Measurements from ENCODE around the gene GPATCH4. TPM values are rescaled to one million over a fixed set of nuclear protein-coding genes. Genes with fewer than 3 reads are reported as not detected.
"Not testable (repeated sequence)": the region's sequence is repeated elsewhere in the genome, so short reads cannot be mapped to it uniquely, and the experiment has no call there.

The GPATCH4 gene
- total and polyA plus RNA-seq, 2 donors (not counting 1 experiment from before 2014, with no cell fraction given), result 12.2 to 23.6 TPM

- peaks cover 69% of the 10 kb centered on the region for H3K27me3 ChIP-seq (ENCODE audit: control insufficient read depth, insufficient read depth, low read length)
- H3K4me2 ChIP-seq (ENCODE audit: extremely low read depth, insufficient read depth, low read length), result no peak overlapping the region
- H3K79me2 ChIP-seq (ENCODE audit: control insufficient read depth, insufficient read depth, low read length), result no peaks in the 10 kb centered on the region
- no peaks in the 10 kb centered on the region for H3K4me1 ChIP-seq (ENCODE audit: control insufficient read depth, extremely low read depth, insufficient read depth, low read length)
- no peaks in the 10 kb centered on the region for H3K9me3 ChIP-seq (ENCODE audit: control insufficient read depth, insufficient read depth, low read depth, low read length)
- TF ChIP-seq EZH2 (IDR thresholded peaks at IDR 0.05; ENCODE audit: low read length, missing control alignments), result peak; percentile 47
- no peak for TF ChIP-seq CTCF (conservative IDR thresholded peaks at IDR 0.05 in 1 of 2, IDR thresholded peaks at IDR 0.05 in 1 of 2; ENCODE audit: low read depth in 1 of 2, low read length in 2 of 2)
- H3K27ac ChIP-seq (ENCODE audit: insufficient read depth, low read length), result no peak overlapping the region
- H3K9ac ChIP-seq (ENCODE audit: insufficient read depth, low read length), result no peak overlapping the region
- DNase-seq (ENCODE audit: low read depth in 2 of 2), result no peak
- no peak overlapping the region for H2AFZ ChIP-seq (ENCODE audit: low read length)
- no peaks in the 10 kb centered on the region for H3K36me3 ChIP-seq (ENCODE audit: control insufficient read depth, insufficient read depth, low read length)
- no peak overlapping the region for H3K4me3 ChIP-seq (replicated peaks in 1 of 4; ENCODE audit: control extremely low read depth in 1 of 4, insufficient read depth in 1 of 4, low read depth in 3 of 4, low read length in 4 of 4)
- no peaks in the 10 kb centered on the region for H4K20me1 ChIP-seq (ENCODE audit: control insufficient read depth, extremely low read depth, insufficient read depth, low read length)
These were observed 37.1 kb upstream of the GPATCH4 start for GRCh38 chr1:156638189-156638985.

- Histone ChIP-seq H3K27me3 (ENCODE audit: control insufficient read depth, insufficient read depth, low read length) (peaks cover 28% of the 10 kb centered on the region), H3K9ac (ENCODE audit: insufficient read depth, low read length) (no peak overlapping the region), H3K4me2 (ENCODE audit: extremely low read depth, insufficient read depth, low read length) (no peak overlapping the region), H3K27ac (ENCODE audit: insufficient read depth, low read length) (no peak overlapping the region), H3K9me3 (ENCODE audit: control insufficient read depth, insufficient read depth, low read depth, low read length) (no peaks in the 10 kb centered on the region), H2AFZ (ENCODE audit: low read length) (no peak overlapping the region), H3K4me3 (replicated peaks in 1 of 4; ENCODE audit: control extremely low read depth in 1 of 4, insufficient read depth in 1 of 4, low read depth in 3 of 4, low read length in 4 of 4) (no peak overlapping the region), H3K4me1 (ENCODE audit: control insufficient read depth, extremely low read depth, insufficient read depth, low read length) (no peaks in the 10 kb centered on the region), H4K20me1 (ENCODE audit: control insufficient read depth, extremely low read depth, insufficient read depth, low read length) (peaks cover 2% of the 10 kb centered on the region), H3K79me2 (ENCODE audit: control insufficient read depth, insufficient read depth, low read length) (no peaks in the 10 kb centered on the region), H3K36me3 (ENCODE audit: control insufficient read depth, insufficient read depth, low read length) (no peaks in the 10 kb centered on the region)
- DNase-seq (ENCODE audit: low read depth in 2 of 2), result no peak
- TF ChIP-seq CTCF (conservative IDR thresholded peaks at IDR 0.05 in 1 of 2, IDR thresholded peaks at IDR 0.05 in 1 of 2; ENCODE audit: low read depth in 1 of 2, low read length in 2 of 2) (no peak), EZH2 (IDR thresholded peaks at IDR 0.05; ENCODE audit: low read length, missing control alignments) (no peak)
These were observed 31.1 kb upstream of the GPATCH4 start for GRCh38 chr1:156632355-156632754.

- not testable (repeated sequence) for H3K9me3 ChIP-seq (ENCODE audit: control insufficient read depth, insufficient read depth, low read depth, low read length); H2AFZ ChIP-seq (ENCODE audit: low read length); H3K27ac ChIP-seq (ENCODE audit: insufficient read depth, low read length); H4K20me1 ChIP-seq (ENCODE audit: control insufficient read depth, extremely low read depth, insufficient read depth, low read length); H3K36me3 ChIP-seq (ENCODE audit: control insufficient read depth, insufficient read depth, low read length); H3K4me3 ChIP-seq (replicated peaks in 1 of 4; ENCODE audit: control extremely low read depth in 1 of 4, insufficient read depth in 1 of 4, low read depth in 3 of 4, low read length in 4 of 4); H3K4me2 ChIP-seq (ENCODE audit: extremely low read depth, insufficient read depth, low read length); H3K79me2 ChIP-seq (ENCODE audit: control insufficient read depth, insufficient read depth, low read length); DNase-seq (ENCODE audit: low read depth in 2 of 2); H3K4me1 ChIP-seq (ENCODE audit: control insufficient read depth, extremely low read depth, insufficient read depth, low read length); H3K9ac ChIP-seq (ENCODE audit: insufficient read depth, low read length)
- peaks cover 35% of the 10 kb centered on the region for H3K27me3 ChIP-seq (ENCODE audit: control insufficient read depth, insufficient read depth, low read length)
These were observed 29.9 kb upstream of the GPATCH4 start for GRCh38 chr1:156631152-156631551.
